GM21825 (cell line): ENCODE data around the gene CTSZ.
"Not testable (repeated sequence)": the region's sequence is repeated elsewhere in the genome, so short reads cannot be mapped to it uniquely, and the experiment has no call there.

Experiments used
- ATAC-seq: cut with Tn5 transposase; IDR thresholded peaks from one replicate; pipeline ENCODE4 v1.9.1; 2021; ENCODE audit warnings: mild to moderate bottlenecking, moderate library complexity; ENCODE audit not compliant: unreplicated experiment

Gene CTSZ

DNA sequence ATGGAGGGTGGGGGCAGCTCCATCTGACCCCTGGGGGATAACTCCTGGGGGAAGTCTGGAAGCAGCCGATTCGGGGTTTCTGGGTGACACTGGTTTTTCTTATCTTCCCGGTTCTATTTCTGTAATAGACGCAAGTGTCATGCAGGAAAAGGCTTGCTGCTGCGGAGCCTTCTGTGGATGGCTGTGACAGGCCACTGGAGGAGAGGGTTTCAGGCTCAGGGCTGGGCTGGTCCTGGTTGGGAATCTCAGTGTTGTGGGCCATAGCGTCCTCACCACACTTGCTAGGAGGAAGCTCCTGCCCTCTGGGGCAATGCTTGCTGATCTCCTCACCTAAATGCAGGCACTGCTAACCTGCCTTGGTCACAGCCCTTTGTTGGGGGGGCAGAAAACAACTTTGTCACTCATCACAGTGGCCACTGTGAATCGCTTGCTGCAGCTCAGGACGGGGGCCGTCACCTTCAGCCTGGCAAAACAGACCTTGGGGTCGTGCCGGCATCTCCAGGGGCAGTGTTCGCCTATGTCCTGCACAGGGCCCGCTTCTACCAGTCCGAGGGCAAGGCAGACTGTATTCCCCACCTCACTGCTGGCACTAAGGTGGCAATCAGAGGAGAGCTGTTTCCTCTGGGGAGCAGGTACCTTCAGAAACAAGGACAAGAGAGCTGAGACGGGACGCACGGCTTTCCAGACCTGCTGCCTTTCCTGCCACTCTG is 7.8 kb upstream of the CTSZ start:
- no peak for ATAC-seq

DNA sequence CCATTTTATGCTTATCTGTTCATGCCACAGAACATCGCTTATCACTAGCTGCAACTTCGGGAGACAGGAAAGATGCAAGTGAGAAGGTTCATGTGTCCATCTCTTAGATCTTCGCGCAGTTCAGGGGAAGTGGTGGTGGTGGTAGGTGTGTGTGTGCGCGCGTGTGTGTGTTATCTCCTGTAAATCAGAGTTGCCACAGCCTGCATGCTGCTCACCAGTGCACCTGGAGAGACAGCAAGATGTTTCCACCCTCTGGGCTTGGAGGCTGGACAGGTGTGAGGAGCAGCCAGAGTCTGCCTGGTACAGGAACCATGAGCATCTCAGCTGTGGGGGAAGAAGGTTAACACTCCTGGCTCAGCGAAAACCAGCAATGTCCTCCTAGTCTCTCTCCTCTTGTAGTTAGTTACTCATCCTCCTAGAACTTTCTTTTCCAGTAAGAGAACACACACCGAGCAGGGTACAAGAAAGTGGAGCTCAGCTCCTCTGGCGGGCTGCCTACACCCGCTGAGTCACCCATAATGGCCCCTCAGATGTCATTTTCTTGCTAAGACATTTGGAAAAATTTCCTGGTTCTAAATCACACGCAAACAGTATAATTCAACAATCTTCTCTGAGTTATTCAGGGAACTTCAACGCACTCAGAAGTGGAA is 7.0 kb upstream of the CTSZ start:
- no peak for ATAC-seq

DNA sequence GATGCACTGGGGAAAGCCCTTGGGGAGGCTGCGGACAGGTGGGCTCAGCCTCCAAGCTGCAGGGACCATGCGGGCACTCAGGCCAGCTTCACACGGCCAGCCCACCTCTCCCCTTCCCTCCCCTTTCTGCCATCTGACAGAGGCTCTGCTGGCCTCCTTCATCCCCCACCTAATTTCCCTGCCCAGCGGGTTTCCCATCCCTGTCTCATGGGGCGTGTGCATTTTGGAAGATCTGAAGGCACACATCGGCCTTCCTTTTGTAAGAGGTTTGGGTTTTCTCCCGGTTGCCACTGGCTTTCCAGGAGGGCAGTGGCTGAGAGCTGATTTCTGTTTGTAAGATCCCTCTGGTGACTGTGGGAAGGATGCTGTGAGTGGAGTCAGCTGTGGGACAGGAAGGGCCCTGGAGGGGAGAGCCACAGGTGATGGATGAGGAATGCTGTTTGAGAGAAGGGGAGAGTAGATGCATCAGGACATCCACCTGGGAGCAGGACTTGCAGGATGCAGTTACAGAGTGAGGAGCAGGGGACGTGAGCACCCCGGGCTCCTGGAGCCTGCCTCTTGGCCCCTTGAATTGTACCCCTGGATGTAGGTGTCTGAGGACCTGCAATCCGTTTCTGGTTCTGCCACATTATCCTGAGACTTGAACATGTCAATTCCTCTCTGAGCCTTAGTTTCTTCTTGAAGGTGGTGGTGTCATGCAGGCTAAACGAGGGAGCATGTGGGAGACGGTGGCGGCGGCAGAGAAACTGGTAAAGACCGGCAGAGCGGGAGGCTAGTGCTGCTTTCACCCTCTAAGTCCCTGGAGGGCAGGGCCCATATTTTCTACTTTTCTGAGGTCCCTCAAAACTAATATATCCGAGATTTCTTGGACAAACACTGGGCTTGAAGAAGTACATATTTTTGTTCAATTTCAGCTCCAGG is 6.2 kb upstream of the CTSZ start:
- ATAC-seq = no peak

DNA sequence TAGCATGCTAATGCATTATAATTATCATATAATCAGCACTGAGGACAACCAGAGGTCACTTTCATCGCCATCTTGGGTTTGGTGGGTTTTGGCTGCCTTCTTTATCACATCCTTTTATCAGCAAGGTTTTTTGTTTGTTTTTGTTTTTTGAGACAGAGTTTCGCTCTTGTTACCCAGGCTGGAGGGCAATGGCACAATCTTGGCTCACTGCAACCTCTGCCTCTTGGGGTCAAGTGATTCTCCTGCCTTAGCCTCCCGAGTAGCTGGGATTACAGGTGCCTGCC is 4.8 kb upstream of the CTSZ start:
- ATAC-seq = not testable (repeated sequence)

DNA sequence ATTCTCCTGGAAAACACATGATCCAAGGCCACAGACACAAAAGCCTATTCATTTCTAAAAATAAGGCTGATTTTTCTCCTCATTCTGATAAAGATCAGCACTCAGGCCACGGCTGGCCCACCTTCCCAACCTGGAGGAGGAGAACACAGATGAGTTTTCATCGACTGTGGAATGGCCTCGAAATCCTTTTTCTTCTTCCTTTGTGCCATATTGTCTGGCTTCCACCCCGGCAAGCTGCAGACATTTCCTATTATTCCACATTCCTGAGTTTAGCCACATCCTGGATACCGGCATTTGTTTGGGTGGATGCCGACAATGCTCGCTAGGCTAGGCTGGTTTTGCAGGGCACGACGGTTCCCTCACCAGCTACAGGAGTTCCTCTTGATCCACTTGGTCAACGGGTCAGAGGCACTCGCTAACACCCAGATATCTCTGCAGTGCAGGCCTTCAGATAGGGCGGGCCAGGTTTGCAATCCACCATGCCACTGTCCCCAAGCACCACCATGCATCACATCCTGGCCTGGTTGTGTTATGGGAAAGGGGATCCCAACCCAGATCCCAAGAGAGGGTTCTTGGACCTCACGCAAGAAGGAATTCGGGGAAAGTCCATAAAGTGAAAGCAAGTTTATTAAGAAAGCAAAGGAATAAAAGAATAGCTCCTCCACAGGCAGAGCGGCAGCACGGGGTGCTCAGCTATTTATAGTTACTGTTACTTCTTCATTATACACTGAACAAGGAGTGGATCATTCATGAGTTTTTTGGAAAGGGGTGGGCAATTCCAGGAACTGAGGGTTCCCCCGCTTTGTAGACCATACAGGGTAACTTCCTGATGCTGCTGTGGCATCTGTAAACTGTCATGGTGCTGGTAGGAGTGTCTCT is 4.2 kb upstream of the CTSZ start:
- no peak for ATAC-seq

DNA sequence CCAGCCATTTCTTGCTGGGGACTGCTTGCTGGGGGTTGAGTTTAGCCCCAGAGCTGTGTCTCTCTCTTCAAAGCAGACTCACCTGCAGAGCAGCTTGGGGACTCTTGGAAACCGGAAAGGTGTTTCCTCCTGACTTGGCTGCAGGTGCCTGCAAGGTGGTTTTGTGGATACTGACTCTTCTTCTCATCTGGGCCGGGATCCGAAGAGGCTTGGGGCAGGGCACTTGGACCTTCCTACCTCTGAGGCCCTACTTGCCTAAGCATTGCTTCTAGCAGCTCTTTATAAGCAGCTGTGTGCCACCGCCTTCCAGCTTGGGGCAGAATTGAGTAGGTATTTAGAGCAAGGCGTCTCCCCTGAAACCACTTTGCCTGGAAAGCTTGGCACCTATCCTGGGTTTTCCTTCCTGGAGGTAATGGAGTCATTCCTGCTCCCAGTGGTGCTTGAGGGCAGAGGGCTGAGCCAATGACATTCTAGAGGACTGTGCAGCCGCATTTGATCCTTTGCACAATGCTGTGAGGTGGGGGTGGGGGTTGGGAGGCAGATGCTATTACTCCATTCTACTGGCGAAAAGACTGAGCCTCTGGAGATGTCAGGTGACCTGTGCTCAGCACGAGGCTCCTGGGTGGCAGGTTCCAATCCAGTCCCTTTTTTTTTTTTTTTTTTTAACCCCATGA is 3.4 kb upstream of the CTSZ start:
- ATAC-seq = no peak

DNA sequence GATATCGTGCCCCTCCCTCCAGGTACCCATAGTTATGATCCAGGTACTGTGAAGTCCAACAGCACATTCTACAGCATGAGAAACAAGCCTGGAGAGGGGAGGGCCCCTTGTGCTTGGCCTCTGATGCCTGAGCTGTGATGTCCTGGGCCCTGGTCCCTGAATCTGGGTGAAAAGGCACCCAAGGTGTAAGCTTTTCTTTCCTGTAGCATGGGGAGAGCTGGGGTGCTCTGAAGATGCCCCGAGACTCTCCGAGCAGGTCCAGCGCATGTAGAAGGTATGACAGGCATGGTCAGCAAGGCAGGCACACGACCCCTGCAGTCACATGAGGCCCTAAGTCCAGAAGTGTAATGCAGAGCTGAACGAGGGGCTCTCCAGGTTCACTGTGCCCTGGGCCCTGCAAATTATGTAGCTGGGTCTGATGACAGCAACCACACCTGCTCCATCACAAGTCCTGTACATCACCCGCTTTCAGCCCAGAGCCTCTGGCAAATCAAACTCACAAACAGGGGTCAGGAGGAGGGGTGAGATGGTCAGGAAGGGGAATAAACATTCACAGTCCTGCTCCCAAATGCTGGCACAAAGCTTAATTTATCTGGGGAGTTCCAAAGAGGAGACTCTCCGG is 1.8 kb upstream of the CTSZ start:
- ATAC-seq = no peak

DNA sequence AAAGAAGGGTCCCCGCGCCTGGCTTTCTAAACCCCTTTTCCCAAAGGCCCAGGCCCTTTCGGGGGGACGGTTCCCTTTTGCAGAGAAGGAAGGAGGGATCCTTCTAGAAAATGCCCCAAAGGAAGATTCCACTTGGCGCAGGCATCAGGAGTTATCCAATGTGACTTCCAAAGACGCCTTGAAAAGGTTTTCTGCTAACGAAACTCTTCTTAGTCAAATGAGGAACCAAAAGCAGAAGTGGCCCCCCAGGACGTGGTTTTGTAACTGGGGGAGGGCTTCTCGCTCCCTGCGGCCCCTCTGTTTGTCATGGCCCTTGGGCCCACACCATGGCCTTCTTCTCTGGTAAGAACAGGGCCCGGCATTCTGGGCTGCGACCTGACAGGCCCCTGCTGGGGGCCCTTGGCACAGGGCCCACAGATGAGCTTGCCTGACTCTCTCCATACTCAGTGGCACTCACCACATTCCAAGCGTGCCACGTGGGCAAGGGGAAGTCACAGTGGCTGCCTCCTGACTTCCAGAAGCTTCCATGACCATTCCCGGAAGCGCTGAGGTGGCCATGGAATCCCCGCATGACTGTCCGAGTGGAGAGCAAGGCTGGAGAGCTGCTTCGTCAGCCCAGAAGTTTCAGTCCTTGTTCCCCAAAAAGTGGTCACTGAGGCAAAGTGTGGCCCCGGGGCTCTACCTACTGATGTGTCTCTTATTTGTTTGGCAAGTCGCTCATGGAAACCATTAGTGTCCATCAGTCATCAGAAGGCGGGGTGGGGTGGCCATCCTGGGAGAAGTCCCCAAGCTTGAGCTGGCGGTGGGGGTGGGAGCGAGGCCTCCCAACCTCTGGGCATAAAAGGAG is 834 bp upstream of the CTSZ start:
- ATAC-seq = peak; percentile 27

DNA sequence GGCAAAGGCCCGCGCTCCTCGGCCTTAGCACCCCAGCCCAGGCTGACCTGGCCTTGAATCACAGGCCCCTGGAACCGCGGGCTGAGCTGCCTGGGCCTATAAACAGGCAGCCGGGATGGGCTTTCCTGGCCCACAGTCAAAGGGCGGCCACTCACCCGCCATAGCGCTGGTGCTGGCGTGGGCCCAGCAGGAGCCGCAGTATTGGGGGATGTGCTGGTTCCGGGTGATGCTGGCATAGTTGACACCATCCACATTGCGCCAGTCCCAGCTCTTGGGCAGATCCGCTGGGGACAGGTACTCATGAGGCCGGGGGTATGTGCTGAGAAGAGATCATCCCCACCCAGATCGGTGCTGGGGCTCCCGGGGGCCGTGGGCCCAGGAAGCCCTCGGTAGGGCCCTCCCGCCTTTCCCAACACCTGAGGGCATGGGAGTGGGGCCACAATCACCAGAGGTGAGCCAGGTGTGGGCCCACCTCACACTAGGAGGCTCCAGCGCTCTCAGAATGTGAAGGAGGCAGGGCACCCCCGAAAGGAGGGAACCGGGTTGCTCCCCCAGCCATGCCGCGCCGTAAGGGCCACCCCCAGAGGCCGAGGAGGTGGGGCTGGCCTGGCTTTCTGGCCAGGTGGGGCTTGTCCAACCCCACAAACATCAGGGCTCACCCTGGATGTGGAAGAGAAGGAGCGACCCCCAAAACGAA is 739 bp downstream of the CTSZ start:
- ATAC-seq = no peak

DNA sequence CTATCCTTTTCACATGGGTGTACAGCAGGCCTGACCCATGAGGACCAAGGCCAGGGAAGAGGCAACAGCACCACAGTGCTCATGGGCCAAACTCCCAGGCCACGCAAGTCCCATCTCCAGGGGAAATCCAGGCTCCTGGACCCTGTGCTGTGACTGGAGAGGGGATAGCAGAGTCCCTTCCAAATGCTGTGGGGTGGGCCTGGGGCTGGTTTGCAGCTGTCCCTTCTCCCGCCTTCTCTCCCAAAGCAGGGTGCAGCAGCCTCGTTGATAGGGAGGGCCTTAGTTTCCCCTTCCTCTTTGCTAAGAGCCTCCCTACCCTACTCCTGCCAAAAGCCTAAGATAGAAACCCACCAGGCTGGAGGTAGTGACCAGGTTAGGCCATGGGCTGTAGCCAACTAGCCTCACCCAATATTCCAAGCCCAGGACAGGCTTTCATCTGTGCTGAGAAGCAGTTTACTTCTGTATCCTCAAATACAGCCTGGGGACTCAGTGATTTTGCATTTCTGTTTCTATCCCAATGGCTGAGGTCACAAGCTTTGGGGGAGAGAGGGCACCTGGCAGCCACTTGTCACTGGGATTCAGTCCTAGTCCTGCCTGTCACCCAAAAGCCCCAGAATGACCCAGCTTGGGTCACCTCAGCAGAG is 1.4 kb downstream of the CTSZ start:
- ATAC-seq = no peak

DNA sequence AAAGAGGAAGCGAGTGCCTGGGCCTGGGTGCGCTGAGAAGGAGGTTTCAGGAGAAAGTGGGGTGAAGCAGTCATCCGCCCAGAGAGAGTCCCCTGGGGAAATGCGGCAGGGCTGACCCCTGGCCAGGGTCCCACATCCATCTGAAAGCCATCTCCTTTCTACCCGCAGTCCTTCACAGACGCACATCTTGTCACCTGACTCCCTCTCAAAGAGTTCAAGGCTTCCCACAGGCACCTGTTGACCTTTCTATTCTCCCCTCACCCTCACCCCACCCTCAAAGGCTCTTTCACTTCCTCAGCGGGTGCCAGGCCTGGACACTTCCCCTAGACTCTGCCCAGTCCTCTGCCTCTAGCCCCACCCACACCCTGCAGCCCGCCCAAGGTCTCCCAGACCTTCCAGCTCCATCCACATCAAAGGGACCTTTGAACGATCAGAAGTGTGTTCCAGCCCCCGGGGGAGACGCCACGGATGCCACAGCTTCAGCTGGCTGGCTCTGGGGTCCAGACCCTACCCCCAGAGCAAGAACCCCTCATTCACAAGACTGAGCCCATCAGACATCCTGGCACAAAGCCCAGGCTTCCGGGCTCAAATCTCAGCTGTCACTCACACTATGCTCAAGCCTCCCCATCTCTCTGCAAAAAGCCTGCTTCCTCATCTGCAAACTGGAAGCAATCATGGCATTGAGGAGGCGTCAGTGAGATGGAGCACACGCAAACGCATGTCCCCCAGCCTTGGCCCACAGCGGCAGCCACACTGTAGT is 2.1 kb downstream of the CTSZ start:
- peak; percentile 54 for ATAC-seq

DNA sequence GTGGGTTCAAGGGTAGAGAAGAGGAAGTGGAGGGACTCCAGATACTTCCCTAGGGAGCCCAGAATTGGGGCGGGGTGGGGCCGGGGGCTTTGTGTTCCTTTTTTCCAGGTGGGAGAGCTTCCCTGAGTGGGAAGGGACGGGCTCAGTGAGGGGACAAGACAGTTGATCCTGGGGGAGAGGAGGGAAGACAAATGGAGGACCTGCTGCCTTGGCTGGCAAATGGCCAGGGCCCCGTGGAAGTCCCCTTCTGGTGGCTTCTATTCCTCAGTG is 2.6 kb downstream of the CTSZ start:
- ATAC-seq = no peak

DNA sequence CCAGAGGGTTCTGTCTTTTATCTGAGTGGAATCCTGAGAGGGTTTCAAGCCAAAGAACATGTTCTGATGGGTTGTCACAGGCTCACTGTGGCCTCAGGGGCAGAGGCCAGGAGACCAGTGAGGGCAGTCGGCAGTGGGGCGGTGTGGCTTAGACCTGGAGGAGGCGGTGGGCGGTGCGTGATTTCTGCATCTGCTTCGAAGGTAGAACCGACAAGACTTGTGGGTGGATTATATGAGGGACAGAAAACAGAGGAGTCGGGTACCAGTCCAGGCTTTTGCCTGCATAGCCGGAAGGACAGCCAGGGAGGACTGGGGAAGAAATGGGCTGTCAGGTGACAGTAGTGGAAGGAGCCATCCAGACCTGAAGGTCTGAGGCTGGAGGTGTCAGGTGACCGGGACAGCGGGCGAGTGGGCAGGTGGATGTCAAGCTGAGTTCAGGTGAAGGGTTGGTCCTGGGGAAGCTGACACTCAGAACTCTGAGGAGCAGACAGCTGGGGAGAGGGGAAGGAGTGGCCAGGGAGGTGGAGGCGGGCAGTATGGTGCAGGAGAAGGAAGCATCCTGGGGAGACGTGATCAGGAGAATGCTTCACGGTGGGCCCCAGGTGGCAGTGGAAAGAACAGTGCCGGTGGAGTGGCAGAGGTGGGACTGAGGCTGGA is 3.1 kb downstream of the CTSZ start:
- ATAC-seq = no peak

DNA sequence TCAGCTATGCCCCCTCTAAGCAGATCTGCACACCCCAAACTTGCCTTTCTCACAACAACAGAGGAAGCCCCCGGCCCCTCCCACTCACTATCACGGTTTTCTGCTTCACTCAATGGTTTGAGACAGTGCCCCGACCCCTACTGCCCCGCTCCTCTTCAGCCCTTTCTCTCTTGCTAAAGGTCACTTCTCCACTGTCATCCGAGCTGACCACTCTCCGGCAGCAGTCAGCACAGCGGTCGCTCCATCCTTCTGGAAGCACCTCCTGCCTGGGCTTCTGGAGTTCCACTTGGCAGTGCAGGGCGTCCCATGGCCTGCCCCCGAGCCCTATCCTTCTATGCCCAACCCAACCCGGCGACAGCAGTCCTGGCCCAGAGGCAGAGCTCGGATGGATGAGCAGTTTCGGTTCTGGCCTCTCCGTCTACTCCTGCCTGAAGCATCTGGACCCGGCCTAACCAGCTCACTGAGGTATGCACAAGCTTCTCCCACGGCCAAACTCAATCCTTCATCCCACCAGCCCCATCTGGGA is 4.1 kb downstream of the CTSZ start:
- no peak for ATAC-seq

DNA sequence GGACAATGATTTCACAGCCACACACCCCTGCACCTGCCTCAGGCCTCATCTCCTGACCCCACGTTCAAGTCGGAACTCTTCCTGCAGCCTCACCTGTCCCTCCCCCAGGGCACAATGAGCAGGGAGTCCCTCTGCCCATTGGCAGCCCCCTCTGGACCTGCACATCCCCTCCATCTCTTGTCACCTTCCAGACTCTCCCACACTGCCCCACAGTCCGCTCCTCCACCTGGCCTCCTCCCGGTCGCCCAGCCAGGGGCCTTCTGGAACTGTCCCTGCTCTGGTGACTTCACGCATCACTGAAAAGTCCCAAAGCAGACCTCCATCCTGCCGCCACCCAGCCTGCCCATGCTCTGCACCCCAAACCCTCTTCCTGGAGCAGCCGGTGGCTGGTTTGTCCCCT is 4.7 kb downstream of the CTSZ start:
- ATAC-seq = no peak

DNA sequence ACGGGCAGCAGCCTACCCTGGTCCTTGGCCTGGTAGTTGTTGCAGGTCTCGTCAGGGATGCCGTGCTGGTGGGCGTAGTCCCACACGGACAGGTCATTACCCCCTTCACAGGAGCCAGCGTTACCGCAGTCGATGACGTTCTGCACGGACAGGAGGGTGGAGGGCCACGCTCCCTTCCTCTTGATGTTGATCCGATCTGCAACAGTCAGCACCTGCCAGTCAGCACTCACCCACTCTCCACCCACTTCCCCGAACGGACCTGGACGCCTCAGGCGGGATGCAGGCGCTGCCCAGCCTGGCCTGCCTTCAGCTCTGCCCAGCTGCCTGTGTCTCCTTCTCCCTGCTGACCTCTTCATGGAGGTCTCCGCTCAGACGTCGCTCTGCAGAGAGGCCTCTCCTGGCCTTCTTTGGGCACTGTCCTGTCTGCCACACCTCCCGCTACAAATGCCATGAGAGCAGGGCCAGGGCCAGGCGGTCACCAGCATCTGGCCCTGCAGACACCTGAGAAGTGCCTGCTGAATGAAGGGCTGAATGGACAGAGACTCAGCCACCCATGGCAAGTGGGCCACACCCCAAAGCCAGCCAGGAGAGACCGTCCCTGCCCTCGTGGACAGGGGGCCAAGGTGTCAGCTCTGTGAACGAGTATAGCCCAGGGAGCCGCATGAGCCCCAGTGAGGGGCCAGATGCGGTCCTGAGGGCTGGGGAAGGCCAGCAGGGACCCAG is 5.4 kb downstream of the CTSZ start:
- no peak for ATAC-seq
